ENCODE measurements around the gene SSC5D. TPM values are rescaled to one million over a fixed set of nuclear protein-coding genes. Genes with fewer than 3 reads are reported as not detected.
A peak's percentile ranks its signal among the peaks of the same experiment; 100 is the strongest.

Gene SSC5D
- total RNA-seq, 1 experiment from 2014 or later, result 0.26 TPM

- peaks cover 41% of the 10 kb centered on the region for H3K27me3 Mint-ChIP-seq (ENCODE audit: unreplicated experiment)
- intact Hi-C loops (cut with micrococcal nuclease; ENCODE audit: unreplicated experiment), result no loop called here
- H3K4me1 Mint-ChIP-seq (ENCODE audit: low read depth, unreplicated experiment), result peaks cover 14% of the 10 kb centered on the region
- no peaks in the 10 kb centered on the region for H3K36me3 Mint-ChIP-seq (ENCODE audit: insufficient read depth, unreplicated experiment)
- CTCF ChIA-PET, result interaction anchor here (0.6 kb wide), 1 partner anchor 12 kb away, joined by 3 read pairs; no protein-coding TSS in a partner anchor
- no peak overlapping the region for H3K27ac Mint-ChIP-seq (ENCODE audit: unreplicated experiment)
- DNase-seq, result no peak
- no peak overlapping the region for H3K4me3 Mint-ChIP-seq (ENCODE audit: low read depth, unreplicated experiment)
- BruUV-seq (replicated peaks), result no TSS peak
- peaks cover 6% of the 10 kb centered on the region for H3K9me3 Mint-ChIP-seq (ENCODE audit: low read depth, unreplicated experiment)
- TF ChIP-seq, protein P1, sequence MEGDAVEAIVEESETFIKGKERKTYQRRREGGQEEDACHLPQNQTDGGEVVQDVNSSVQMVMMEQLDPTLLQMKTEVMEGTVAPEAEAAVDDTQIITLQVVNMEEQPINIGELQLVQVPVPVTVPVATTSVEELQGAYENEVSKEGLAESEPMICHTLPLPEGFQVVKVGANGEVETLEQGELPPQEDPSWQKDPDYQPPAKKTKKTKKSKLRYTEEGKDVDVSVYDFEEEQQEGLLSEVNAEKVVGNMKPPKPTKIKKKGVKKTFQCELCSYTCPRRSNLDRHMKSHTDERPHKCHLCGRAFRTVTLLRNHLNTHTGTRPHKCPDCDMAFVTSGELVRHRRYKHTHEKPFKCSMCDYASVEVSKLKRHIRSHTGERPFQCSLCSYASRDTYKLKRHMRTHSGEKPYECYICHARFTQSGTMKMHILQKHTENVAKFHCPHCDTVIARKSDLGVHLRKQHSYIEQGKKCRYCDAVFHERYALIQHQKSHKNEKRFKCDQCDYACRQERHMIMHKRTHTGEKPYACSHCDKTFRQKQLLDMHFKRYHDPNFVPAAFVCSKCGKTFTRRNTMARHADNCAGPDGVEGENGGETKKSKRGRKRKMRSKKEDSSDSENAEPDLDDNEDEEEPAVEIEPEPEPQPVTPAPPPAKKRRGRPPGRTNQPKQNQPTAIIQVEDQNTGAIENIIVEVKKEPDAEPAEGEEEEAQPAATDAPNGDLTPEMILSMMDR (IDR thresholded peaks at IDR 0.05; ENCODE audit: unreplicated experiment), result no peak
These were observed 52.9 kb downstream of the SSC5D start for GRCh38 chr19:55541091-55541490.

- no TSS peak for BruUV-seq (replicated peaks)
- Mint-ChIP-seq H3K27ac (ENCODE audit: unreplicated experiment) (no peak overlapping the region), H3K4me1 (ENCODE audit: low read depth, unreplicated experiment) (peaks cover 22% of the 10 kb centered on the region), H3K4me3 (ENCODE audit: low read depth, unreplicated experiment) (no peak overlapping the region), H3K9me3 (ENCODE audit: low read depth, unreplicated experiment) (peaks cover 6% of the 10 kb centered on the region), H3K27me3 (ENCODE audit: unreplicated experiment) (peaks cover 43% of the 10 kb centered on the region), H3K36me3 (ENCODE audit: insufficient read depth, unreplicated experiment) (peaks cover 4% of the 10 kb centered on the region)
- TF ChIP-seq, protein P1 (IDR thresholded peaks at IDR 0.05; ENCODE audit: unreplicated experiment), result no peak
- no peak for DNase-seq
- CTCF ChIA-PET, result no interaction called here
- intact Hi-C loops (cut with micrococcal nuclease; ENCODE audit: unreplicated experiment), result no loop called here
These were observed 54.1 kb downstream of the SSC5D start for GRCh38 chr19:55542292-55542855.

GRCh38 chr19:55543567-55543966, 55.3 kb downstream of the SSC5D start:
- CTCF ChIA-PET, result interaction anchor here (0.6 kb wide), 1 partner anchor 34 kb away, joined by 5 read pairs; no protein-coding TSS in a partner anchor
- TF ChIP-seq, protein P1 (IDR thresholded peaks at IDR 0.05; ENCODE audit: unreplicated experiment), result no peak
- H3K27me3 Mint-ChIP-seq (ENCODE audit: unreplicated experiment), result peaks cover 43% of the 10 kb centered on the region
- H3K4me1 Mint-ChIP-seq (ENCODE audit: low read depth, unreplicated experiment), result peaks cover 32% of the 10 kb centered on the region
- no peak for DNase-seq
- peak overlapping the region; percentile 1 for H3K27ac Mint-ChIP-seq (ENCODE audit: unreplicated experiment)
- intact Hi-C loops (cut with micrococcal nuclease; ENCODE audit: unreplicated experiment), result no loop called here
- no TSS peak for BruUV-seq (replicated peaks)
- H3K4me3 Mint-ChIP-seq (ENCODE audit: low read depth, unreplicated experiment), result no peak overlapping the region
- peaks cover 6% of the 10 kb centered on the region for H3K9me3 Mint-ChIP-seq (ENCODE audit: low read depth, unreplicated experiment)
- peaks cover 13% of the 10 kb centered on the region for H3K36me3 Mint-ChIP-seq (ENCODE audit: insufficient read depth, unreplicated experiment)

- Mint-ChIP-seq H3K4me3 (ENCODE audit: low read depth, unreplicated experiment) (no peak overlapping the region), H3K4me1 (ENCODE audit: low read depth, unreplicated experiment) (peaks cover 32% of the 10 kb centered on the region)
- no TSS peak for BruUV-seq (replicated peaks)
These were observed 55.8 kb downstream of the SSC5D start for GRCh38 chr19:55544014-55544413.

More at GRCh38 chr19:55544014-55544413, 55.8 kb downstream of the SSC5D start:
- no peak for DNase-seq
- intact Hi-C loops (cut with micrococcal nuclease; ENCODE audit: unreplicated experiment), result no loop called here
- Mint-ChIP-seq H3K27me3 (ENCODE audit: unreplicated experiment) (peaks cover 43% of the 10 kb centered on the region), H3K27ac (ENCODE audit: unreplicated experiment) (no peak overlapping the region), H3K9me3 (ENCODE audit: low read depth, unreplicated experiment) (peaks cover 6% of the 10 kb centered on the region), H3K36me3 (ENCODE audit: insufficient read depth, unreplicated experiment) (peaks cover 13% of the 10 kb centered on the region)
- CTCF ChIA-PET, result interaction anchor here (0.8 kb wide), 1 partner anchor 55 kb away, joined by 3 read pairs; the partner anchor contains the start of gene FIZ1
- TF ChIP-seq, protein P1 (IDR thresholded peaks at IDR 0.05; ENCODE audit: unreplicated experiment), result no peak

All from Calu3 (cell line).